ENCODE results near the gene BTN1A1. TPM values are rescaled to one million over a fixed set of nuclear protein-coding genes. Genes with fewer than 3 reads are reported as not detected.

BTN1A1 gene
- total and polyA plus RNA-seq, 10 of the 15 experiments (the other 5 are each of a cell fraction or from before 2014, with no cell fraction given) = 0.05 to 2.2 (median 0.87) TPM

GRCh38 chr6:26521600-26522391 lies 21.7 kb downstream of the BTN1A1 start (continued):
- TF ChIP-seq SREBF1 (IDR thresholded peaks at IDR 0.05; ENCODE audit: low read length) = no peak
- TF ChIP-seq MXI1 (IDR thresholded peaks at IDR 0.05; ENCODE audit: low read depth, low read length) = peak; percentile 17; the same call in 1 of the 2 replicates
- TF ChIP-seq YY1 (IDR thresholded peaks at IDR 0.05; ENCODE audit: low read depth, low read length) = peak; percentile 90
- TF ChIP-seq EGR1 (IDR thresholded peaks at IDR 0.05; ENCODE audit: borderline replicate concordance in 1 of 2, low read depth in 2 of 2, low read length in 2 of 2) = peak in 1 of 2 experiments; percentile 15; a peak in 1 of 3 replicates
- TF ChIP-seq IRF4 (IDR thresholded peaks at IDR 0.05; ENCODE audit: low read depth, low read length) = no peak
- 0 out of 2 replicates have a peak, but pooled peaks have one; percentile 16 for TF ChIP-seq CREB1 (IDR thresholded peaks at IDR 0.05; ENCODE audit: low read depth)
- peak; percentile 15; the same call in 1 of the 3 replicates for TF ChIP-seq POU2F2 (IDR thresholded peaks at IDR 0.05; ENCODE audit: borderline replicate concordance, low read depth, low read length)
- TF ChIP-seq BHLHE40 (IDR thresholded peaks at IDR 0.05; ENCODE audit: borderline replicate concordance in 1 of 2, low read depth in 2 of 2, low read length in 1 of 2) = peak; percentile 8 to 66; a peak in 2 of 4 replicates
- TF ChIP-seq TCF12 (IDR thresholded peaks at IDR 0.05; ENCODE audit: low read depth, low read length) = no peak
- TF ChIP-seq DPF2 (IDR thresholded peaks at IDR 0.05) = peak; percentile 78
- no peak for TF ChIP-seq NFIC (IDR thresholded peaks at IDR 0.05; ENCODE audit: low read depth, low read length)
- TF ChIP-seq NFXL1 (IDR thresholded peaks at IDR 0.05; ENCODE audit: borderline replicate concordance) = no peak
- TF ChIP-seq IKZF2 (IDR thresholded peaks at IDR 0.05) = no peak; a peak in 1 of 4 replicates
- TF ChIP-seq HCFC1 (IDR thresholded peaks at IDR 0.05; ENCODE audit: low read length) = 0 out of 2 replicates have a peak, but pooled peaks have one; percentile 12
- peak; percentile 80 for TF ChIP-seq SMARCA5 (IDR thresholded peaks at IDR 0.05)
- no peak for TF ChIP-seq TBL1XR1 (IDR thresholded peaks at IDR 0.05; ENCODE audit: low read depth, low read length)
- peak; percentile 39 to 47 (median 44); a peak in 4 of 6 replicates for TF ChIP-seq CTCF (IDR thresholded peaks at IDR 0.05 in 2 of 3, conservative IDR thresholded peaks at IDR 0.05 in 1 of 3; ENCODE audit: control insufficient read depth in 2 of 3, extremely low read depth in 1 of 3, insufficient read depth in 1 of 3, low read depth in 3 of 3, low read length in 3 of 3)
- no peak for TF ChIP-seq CEBPB (IDR thresholded peaks at IDR 0.05; ENCODE audit: borderline replicate concordance in 1 of 2, low read depth in 2 of 2, low read length in 2 of 2)
- no peak for TF ChIP-seq BCLAF1 (IDR thresholded peaks at IDR 0.05)
- TF ChIP-seq SREBF2 (IDR thresholded peaks at IDR 0.05; ENCODE audit: low read length) = no peak
- no peak for TF ChIP-seq ZBTB40 (IDR thresholded peaks at IDR 0.05; ENCODE audit: borderline replicate concordance)

All from GM12878 (cell line).